GM23338 (cell line): Measurements from ENCODE around the gene PDE3B.

Experiments used
- CREB1 ChIP-seq: fragments of 250-450 bp; sonication (Bioruptor Pico); IDR thresholded peaks from 2 replicates; pipeline ENCODE4 v1.5.0; 2020; ENCODE audit warnings: low read depth, mild to moderate bottlenecking, moderate library complexity
- CTCF ChIP-seq, 2 experiments: fragments of 200-600 bp in 1 of 2; sonication (generic) in 1 of 2; conservative IDR thresholded peaks; 2 replicates each; pipeline versions ENCODE4 v1.5.1 to v1.6.1; 2016 to 2017; ENCODE audit warnings: antibody characterized with exemption in 2 of 2, low read depth in 2 of 2, mild to moderate bottlenecking in 2 of 2, moderate library complexity in 1 of 2
- EZH2 ChIP-seq: fragments of 200-600 bp; sonication (generic); IDR thresholded peaks from one replicate; pipeline ENCODE4 v1.8.0; 2017; ENCODE audit warnings: antibody characterized with exemption, mild to moderate bottlenecking, low read depth; ENCODE audit not compliant: unreplicated experiment
- NANOG ChIP-seq: IDR thresholded peaks from 2 replicates; pipeline ENCODE4 v1.6.1; 2016; ENCODE audit warnings: antibody characterized with exemption, borderline replicate concordance
- POLR2AphosphoS5 ChIP-seq: IDR thresholded peaks from 2 replicates; pipeline ENCODE4 v1.6.1; 2016; ENCODE audit warnings: antibody characterized with exemption, low read depth
- ZNF331 ChIP-seq: fragments of 250-450 bp; sonication (Bioruptor Pico); IDR thresholded peaks from 2 replicates; pipeline ENCODE4 v1.5.0; 2020; ENCODE audit warnings: low read depth, mild to moderate bottlenecking, moderate library complexity
- TF ChIP-seq, protein P1 (sequence below): IDR thresholded peaks from one replicate; pipeline ENCODE4 v1.6.1; 2018; ENCODE audit warnings: antibody characterized with exemption; ENCODE audit not compliant: unreplicated experiment
- TF ChIP-seq, protein P2 (sequence below): fragments of 250-450 bp; sonication (Bioruptor Pico); IDR thresholded peaks from 2 replicates; pipeline ENCODE4 v1.5.0; 2020; ENCODE audit warnings: mild to moderate bottlenecking, moderate library complexity

- TF ChIP-seq EZH2: no peak
- TF ChIP-seq CTCF (conservative IDR thresholded peaks at IDR 0.05; ENCODE audit: low read depth in 2 of 2): no peak
- no peak for TF ChIP-seq ZNF331 (CRISPR knock-in tag)
- TF ChIP-seq, protein P1, sequence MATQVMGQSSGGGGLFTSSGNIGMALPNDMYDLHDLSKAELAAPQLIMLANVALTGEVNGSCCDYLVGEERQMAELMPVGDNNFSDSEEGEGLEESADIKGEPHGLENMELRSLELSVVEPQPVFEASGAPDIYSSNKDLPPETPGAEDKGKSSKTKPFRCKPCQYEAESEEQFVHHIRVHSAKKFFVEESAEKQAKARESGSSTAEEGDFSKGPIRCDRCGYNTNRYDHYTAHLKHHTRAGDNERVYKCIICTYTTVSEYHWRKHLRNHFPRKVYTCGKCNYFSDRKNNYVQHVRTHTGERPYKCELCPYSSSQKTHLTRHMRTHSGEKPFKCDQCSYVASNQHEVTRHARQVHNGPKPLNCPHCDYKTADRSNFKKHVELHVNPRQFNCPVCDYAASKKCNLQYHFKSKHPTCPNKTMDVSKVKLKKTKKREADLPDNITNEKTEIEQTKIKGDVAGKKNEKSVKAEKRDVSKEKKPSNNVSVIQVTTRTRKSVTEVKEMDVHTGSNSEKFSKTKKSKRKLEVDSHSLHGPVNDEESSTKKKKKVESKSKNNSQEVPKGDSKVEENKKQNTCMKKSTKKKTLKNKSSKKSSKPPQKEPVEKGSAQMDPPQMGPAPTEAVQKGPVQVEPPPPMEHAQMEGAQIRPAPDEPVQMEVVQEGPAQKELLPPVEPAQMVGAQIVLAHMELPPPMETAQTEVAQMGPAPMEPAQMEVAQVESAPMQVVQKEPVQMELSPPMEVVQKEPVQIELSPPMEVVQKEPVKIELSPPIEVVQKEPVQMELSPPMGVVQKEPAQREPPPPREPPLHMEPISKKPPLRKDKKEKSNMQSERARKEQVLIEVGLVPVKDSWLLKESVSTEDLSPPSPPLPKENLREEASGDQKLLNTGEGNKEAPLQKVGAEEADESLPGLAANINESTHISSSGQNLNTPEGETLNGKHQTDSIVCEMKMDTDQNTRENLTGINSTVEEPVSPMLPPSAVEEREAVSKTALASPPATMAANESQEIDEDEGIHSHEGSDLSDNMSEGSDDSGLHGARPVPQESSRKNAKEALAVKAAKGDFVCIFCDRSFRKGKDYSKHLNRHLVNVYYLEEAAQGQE: no peak
- no peak for TF ChIP-seq NANOG
- TF ChIP-seq, protein P2, sequence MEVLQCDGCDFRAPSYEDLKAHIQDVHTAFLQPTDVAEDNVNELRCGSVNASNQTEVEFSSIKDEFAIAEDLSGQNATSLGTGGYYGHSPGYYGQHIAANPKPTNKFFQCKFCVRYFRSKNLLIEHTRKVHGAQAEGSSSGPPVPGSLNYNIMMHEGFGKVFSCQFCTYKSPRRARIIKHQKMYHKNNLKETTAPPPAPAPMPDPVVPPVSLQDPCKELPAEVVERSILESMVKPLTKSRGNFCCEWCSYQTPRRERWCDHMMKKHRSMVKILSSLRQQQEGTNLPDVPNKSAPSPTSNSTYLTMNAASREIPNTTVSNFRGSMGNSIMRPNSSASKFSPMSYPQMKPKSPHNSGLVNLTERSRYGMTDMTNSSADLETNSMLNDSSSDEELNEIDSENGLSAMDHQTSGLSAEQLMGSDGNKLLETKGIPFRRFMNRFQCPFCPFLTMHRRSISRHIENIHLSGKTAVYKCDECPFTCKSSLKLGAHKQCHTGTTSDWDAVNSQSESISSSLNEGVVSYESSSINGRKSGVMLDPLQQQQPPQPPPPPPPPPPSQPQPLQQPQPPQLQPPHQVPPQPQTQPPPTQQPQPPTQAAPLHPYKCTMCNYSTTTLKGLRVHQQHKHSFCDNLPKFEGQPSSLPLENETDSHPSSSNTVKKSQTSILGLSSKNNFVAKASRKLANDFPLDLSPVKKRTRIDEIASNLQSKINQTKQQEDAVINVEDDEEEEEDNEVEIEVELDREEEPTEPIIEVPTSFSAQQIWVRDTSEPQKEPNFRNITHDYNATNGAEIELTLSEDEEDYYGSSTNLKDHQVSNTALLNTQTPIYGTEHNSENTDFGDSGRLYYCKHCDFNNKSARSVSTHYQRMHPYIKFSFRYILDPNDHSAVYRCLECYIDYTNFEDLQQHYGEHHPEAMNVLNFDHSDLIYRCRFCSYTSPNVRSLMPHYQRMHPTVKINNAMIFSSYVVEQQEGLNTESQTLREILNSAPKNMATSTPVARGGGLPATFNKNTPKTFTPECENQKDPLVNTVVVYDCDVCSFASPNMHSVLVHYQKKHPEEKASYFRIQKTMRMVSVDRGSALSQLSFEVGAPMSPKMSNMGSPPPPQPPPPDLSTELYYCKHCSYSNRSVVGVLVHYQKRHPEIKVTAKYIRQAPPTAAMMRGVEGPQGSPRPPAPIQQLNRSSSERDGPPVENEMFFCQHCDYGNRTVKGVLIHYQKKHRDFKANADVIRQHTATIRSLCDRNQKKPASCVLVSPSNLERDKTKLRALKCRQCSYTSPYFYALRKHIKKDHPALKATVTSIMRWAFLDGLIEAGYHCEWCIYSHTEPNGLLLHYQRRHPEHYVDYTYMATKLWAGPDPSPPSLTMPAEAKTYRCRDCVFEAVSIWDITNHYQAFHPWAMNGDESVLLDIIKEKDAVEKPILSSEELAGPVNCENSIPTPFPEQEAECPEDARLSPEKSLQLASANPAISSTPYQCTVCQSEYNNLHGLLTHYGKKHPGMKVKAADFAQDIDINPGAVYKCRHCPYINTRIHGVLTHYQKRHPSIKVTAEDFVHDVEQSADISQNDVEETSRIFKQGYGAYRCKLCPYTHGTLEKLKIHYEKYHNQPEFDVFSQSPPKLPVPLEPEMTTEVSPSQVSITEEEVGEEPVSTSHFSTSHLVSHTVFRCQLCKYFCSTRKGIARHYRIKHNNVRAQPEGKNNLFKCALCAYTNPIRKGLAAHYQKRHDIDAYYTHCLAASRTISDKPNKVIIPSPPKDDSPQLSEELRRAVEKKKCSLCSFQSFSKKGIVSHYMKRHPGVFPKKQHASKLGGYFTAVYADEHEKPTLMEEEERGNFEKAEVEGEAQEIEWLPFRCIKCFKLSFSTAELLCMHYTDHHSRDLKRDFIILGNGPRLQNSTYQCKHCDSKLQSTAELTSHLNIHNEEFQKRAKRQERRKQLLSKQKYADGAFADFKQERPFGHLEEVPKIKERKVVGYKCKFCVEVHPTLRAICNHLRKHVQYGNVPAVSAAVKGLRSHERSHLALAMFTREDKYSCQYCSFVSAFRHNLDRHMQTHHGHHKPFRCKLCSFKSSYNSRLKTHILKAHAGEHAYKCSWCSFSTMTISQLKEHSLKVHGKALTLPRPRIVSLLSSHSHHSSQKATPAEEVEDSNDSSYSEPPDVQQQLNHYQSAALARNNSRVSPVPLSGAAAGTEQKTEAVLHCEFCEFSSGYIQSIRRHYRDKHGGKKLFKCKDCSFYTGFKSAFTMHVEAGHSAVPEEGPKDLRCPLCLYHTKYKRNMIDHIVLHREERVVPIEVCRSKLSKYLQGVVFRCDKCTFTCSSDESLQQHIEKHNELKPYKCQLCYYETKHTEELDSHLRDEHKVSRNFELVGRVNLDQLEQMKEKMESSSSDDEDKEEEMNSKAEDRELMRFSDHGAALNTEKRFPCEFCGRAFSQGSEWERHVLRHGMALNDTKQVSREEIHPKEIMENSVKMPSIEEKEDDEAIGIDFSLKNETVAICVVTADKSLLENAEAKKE (CRISPR knock-in tag): no peak
- no peak for TF ChIP-seq CREB1 (CRISPR knock-in tag)
- TF ChIP-seq POLR2AphosphoS5: no peak
These were observed 177.4 kb downstream of the PDE3B start for GRCh38 chr11:14821031-14821430.
